Neuron (in vitro differentiated cells): ENCODE data around the gene RRP1.

Experiments used
- H2AFZ ChIP-seq: one replicate; pipeline ENCODE4 v1.6.1; 2013; ENCODE audit warnings: low read depth, mild to moderate bottlenecking, inconsistent platforms, low read length, moderate library complexity
- H3K27me3 ChIP-seq: one replicate; pipeline ENCODE4 v1.6.1; 2013; ENCODE audit warnings: low read length; ENCODE audit not compliant: insufficient read depth
- H3K36me3 ChIP-seq: one replicate; pipeline ENCODE4 v1.6.1; 2013; ENCODE audit warnings: low read length; ENCODE audit not compliant: insufficient read depth
- H3K4me1 ChIP-seq: one replicate; pipeline ENCODE4 v1.6.1; 2013; ENCODE audit warnings: low read length; ENCODE audit not compliant: insufficient read depth
- H3K4me3 ChIP-seq: 2 replicates; pipeline ENCODE4 v1.5.1; 2013; ENCODE audit warnings: mild to moderate bottlenecking, low read length, moderate library complexity
- H3K9me3 ChIP-seq: one replicate; pipeline ENCODE4 v1.6.1; 2013; ENCODE audit warnings: low read length

RRP1 gene

DNA sequence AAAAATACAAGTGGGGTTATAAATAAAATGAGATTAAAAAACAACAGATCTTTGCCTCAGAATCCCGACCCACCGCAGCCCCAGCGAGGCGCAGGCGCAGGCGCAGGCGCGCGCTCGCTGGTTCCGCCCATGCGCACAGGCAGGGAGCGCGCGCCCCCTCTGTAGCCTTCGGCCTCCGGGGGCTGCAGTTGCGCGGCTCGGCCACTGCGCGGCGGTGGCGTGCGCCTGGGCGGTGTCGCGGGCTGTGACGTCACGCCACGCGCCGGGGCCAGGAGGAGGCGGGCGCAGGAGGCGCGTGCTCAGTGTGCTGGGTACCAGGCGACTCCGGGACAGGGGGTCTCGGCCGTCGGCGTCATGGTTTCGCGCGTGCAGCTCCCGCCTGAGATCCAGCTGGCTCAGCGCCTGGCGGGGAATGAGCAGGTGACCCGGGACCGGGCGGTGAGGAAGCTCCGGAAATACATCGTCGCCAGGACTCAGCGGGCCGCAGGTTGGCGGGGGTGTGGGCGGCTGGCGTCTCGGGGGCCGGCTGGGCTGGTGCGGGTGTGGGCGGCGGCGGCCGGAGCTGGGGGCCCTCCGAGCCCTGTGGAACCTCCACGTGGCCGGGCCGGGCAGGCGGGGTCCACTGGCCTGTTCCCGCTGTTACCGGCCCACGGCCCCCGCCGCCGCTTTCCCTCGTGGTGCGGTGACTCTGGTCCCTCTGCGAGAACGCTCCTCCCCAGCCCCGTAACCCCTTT, at the start of gene RRP1:
Gene RRP1 (plus strand): TSS at position 302 of the 734 bp plus-strand sequence. CDS start 53 bp downstream, at position 355.
- peak within 1 kb of the TSS; percentile 86 for H2AFZ ChIP-seq
- no peaks in the 10 kb centered on the region for H3K9me3 ChIP-seq
- H3K4me1 ChIP-seq, result peaks cover 12% of the 10 kb centered on the region
- H3K36me3 ChIP-seq, result peaks cover 33% of the 10 kb centered on the region
- H3K27me3 ChIP-seq, result no peaks in the 10 kb centered on the region
- H3K4me3 ChIP-seq, result peak within 1 kb of the TSS; percentile 87

GRCh38 chr21:43739621-43740435, 49.5 kb upstream of the RRP1 start:
- Histone ChIP-seq H3K27me3 (no peaks in the 10 kb centered on the region), H2AFZ (no peak overlapping the region), H3K4me3 (no peak overlapping the region), H3K36me3 (peaks cover 5% of the 10 kb centered on the region), H3K9me3 (no peaks in the 10 kb centered on the region), H3K4me1 (no peaks in the 10 kb centered on the region)

- H3K4me3 ChIP-seq, result no peak overlapping the region
- H3K9me3 ChIP-seq, result no peaks in the 10 kb centered on the region
- H3K36me3 ChIP-seq, result peaks cover 8% of the 10 kb centered on the region
- H3K27me3 ChIP-seq, result no peaks in the 10 kb centered on the region
- no peak overlapping the region for H2AFZ ChIP-seq
- no peaks in the 10 kb centered on the region for H3K4me1 ChIP-seq
Observed at GRCh38 chr21:43740497-43741156, 48.8 kb upstream of the RRP1 start.

- H3K4me3 ChIP-seq, result no peak overlapping the region
- H3K9me3 ChIP-seq, result no peaks in the 10 kb centered on the region
- no peaks in the 10 kb centered on the region for H3K4me1 ChIP-seq
- no peak overlapping the region for H2AFZ ChIP-seq
- H3K27me3 ChIP-seq, result no peaks in the 10 kb centered on the region
- peaks cover 14% of the 10 kb centered on the region for H3K36me3 ChIP-seq
Observed at GRCh38 chr21:43741423-43742096, 47.8 kb upstream of the RRP1 start.

DNA sequence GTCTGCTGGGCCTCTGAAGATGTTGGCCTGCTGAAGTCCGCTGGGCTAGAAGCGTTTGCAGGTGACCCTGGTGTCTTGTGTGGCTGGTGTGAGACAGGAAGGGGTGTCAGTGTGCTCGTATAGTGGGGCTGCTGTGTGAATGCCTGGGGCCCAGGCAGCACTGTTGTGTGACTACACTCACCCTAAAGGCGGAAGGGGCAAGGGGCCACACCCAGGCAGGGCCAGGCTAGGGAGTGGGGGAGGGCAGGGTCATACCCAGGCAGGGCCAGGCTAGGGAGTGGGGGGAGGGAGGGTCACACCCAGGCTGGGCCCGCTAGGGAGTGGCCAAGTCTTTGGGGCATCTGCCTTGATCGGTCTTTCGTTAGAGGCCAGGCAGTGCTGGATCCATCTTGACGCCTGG, 45.4 kb upstream of the RRP1 start:
- no peak overlapping the region for H3K4me3 ChIP-seq
- no peaks in the 10 kb centered on the region for H3K4me1 ChIP-seq
- no peaks in the 10 kb centered on the region for H3K27me3 ChIP-seq
- H3K9me3 ChIP-seq, result no peaks in the 10 kb centered on the region
- no peak overlapping the region for H2AFZ ChIP-seq
- H3K36me3 ChIP-seq, result peaks cover 31% of the 10 kb centered on the region

DNA sequence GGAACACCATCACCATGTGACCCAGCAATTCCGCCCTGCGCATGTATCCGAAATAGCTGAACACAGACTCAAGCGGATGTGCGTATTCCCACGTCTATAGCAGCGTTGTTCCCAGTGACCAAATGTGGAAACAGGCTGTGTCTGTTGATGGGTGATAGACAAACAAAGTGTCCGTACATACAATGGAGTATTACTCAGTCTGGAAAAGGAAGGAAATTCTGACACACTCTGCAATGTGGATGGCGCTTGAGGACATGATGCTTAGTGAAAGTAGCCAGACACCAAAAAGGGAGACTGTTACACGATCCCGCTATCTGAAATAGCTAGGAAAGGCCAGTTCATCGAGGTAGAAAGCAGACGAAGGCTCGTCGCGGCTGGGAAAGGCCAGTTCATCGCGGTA, 44.7 kb upstream of the RRP1 start:
- H2AFZ ChIP-seq, result no peak overlapping the region
- H3K27me3 ChIP-seq, result no peaks in the 10 kb centered on the region
- H3K4me1 ChIP-seq, result no peaks in the 10 kb centered on the region
- H3K36me3 ChIP-seq, result peaks cover 31% of the 10 kb centered on the region
- H3K9me3 ChIP-seq, result no peaks in the 10 kb centered on the region
- H3K4me3 ChIP-seq, result no peak overlapping the region

DNA sequence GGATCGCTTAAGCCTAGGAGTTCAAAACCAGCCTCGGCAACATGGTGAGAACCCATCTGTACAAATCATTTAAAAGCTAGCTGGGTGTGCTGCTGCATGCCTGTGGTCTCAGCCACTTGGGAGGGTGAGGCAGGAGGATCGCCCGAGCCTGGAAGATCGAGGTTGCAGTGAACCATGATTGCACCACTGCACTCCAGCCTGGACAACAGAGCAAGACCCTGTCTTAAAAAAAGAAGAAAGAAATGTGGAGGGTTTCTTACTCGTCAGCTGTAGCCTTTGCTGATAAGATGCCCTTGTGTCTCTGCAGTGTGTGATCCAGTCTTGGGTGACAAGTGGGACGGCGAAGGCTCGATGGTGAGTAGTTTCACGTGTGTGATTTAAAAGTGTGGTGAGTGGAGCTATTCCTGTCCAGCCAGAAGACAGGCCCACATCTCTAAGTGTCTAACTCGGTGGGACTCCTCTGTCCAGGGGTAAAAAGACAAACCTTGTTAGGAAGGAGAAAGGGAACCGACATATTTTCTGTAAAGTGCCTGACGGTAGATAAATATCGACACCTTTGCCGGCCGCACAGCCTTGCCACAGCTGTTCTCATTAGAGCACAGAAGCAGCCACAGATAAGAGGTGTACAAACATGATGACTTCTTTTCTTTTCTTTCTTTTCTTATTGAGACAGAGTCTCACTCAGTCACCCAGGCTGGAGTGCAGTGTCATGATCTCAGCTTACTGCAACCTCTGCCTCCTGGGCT, 43.4 kb upstream of the RRP1 start:
- H3K4me3 ChIP-seq, result no peak overlapping the region
- no peaks in the 10 kb centered on the region for H3K9me3 ChIP-seq
- no peaks in the 10 kb centered on the region for H3K4me1 ChIP-seq
- no peaks in the 10 kb centered on the region for H3K27me3 ChIP-seq
- H3K36me3 ChIP-seq, result peaks cover 35% of the 10 kb centered on the region
- H2AFZ ChIP-seq, result no peak overlapping the region

DNA sequence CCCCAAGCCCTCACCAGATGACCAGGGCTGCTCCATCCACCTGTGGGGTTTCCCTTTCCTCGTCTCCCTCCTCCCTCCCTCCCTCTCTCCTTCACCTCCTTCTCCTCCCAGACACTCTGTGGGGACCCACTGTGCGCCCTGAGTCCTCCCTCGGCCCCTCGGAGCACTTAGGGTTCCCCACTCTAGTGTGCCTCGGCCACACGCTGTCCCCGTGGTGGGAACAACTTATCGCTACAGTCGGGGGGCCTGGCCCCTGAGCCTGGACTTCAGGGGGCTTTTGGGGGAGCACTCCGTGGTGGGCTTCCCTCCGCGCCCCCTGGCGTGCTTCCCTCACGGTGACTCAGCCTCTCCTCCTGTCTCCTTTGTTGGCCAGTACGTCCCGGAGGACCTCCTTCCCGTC, 40.8 kb upstream of the RRP1 start:
- Histone ChIP-seq H3K27me3 (no peaks in the 10 kb centered on the region), H2AFZ (no peak overlapping the region), H3K4me3 (no peak overlapping the region), H3K9me3 (no peaks in the 10 kb centered on the region), H3K36me3 (peaks cover 45% of the 10 kb centered on the region), H3K4me1 (no peaks in the 10 kb centered on the region)

DNA sequence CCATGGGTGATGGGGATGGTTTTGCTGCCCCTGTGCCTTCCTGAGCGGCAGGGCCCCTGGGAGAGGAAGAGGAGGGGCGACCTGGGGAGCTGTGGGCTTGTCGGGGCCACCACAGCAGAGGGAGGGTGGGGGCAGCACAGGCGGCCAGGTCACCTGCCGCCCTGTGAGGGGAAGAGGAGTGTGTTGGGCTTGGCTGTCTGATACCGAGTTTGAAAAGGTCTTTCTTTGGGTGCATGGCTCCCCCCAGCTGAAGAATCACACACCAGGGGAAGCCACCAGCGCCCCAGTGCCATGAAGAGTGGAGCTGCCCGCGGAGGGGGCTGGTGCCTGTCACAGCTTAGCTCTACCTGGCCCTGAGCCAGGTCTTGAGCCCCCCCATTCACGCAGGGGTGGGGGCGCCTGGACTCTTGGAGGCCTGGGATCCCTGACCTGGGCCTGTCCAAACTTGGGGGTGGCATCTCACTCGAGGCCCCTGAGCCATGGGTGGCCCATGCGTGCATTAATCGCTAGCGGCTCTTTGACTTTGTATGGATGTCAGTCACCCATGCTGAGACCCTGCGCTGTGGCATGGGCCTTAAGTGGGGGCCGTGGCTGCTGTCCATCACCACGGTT, 39.6 kb upstream of the RRP1 start:
- Histone ChIP-seq H3K9me3 (no peaks in the 10 kb centered on the region), H3K4me3 (no peak overlapping the region), H3K36me3 (peaks cover 52% of the 10 kb centered on the region), H2AFZ (no peak overlapping the region), H3K27me3 (no peaks in the 10 kb centered on the region), H3K4me1 (no peaks in the 10 kb centered on the region)

DNA sequence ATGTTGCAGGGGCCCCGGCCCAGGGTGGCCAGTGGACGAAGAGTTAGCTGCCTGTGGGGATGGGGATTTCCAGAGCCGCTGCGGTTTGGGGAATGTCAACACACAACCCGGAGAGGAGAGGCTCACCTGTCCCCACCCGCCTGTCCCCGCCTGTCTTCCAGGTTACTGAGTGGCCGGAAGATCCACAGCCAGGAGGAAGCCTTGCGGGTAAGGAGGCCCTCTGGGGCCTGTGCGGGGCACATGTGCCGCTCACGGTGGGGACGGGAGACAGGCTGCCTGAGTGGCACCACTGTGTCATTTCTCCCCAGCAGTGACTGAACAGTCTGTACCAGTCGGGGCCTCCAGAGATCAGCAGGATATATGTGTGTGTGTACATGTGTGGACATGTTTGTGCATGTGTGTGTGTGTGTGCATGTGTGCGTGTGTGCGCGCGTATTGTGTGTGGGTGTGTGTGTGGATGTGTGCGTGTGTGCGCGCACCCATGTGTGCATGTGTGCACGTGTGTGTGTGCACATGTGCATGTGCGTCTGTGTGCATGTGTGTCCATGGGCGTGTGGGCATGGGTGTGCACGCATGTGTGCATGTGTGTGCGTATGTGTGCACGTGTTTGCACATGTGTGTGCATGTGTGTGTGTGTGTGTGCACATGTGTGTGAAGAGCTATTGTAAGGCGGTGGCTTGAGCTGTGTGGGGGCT, 38.9 kb upstream of the RRP1 start:
- H3K9me3 ChIP-seq, result no peaks in the 10 kb centered on the region
- no peak overlapping the region for H3K4me3 ChIP-seq
- no peaks in the 10 kb centered on the region for H3K4me1 ChIP-seq
- H2AFZ ChIP-seq, result no peak overlapping the region
- peaks cover 54% of the 10 kb centered on the region for H3K36me3 ChIP-seq
- H3K27me3 ChIP-seq, result no peaks in the 10 kb centered on the region

DNA sequence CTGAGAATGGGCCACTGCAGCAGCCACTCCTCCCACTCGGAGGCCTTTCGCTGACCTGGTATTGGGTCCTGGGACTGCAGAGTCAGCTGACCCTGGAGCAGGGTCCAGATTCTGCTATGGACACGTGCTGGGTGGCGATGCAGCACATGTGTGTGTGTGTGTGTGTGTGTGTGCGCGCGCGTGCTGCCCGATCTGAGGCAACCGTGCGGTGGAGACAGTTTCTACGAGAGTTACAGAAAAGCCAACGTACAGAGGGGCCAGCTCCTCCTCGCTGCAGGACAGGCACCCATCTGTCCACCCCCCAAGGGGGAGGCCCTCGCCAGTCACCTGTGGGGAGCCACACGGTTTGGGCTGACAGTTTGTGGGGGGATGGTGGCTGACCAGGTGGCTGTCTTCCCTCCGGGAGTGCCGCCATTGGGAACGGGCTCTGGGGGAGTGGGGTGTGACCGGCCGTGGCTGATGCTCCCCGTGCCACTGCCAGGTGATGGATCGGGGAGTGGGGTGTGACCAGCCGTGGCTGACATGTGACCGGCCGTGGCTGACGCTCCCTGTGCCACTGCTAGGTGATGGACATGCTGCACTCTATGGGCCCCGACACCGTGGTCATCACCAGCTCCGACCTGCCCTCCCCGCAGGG, 37.3 kb upstream of the RRP1 start:
- Histone ChIP-seq H3K27me3 (no peaks in the 10 kb centered on the region), H3K36me3 (peaks cover 59% of the 10 kb centered on the region), H3K4me3 (no peak overlapping the region), H3K4me1 (no peaks in the 10 kb centered on the region), H2AFZ (no peak overlapping the region), H3K9me3 (no peaks in the 10 kb centered on the region)
